Gastrocnemius medialis (tissue), 4 donors: ENCODE results near the gene C13orf46.

Experiments
- POLR2A ChIP-seq, 2 donors: fragments of 450-650 bp; IDR thresholded peaks; one replicate each; pipeline ENCODE4 v1.6.1; 2017; ENCODE audit warnings: antibody characterized with exemption in 2 of 2, mild to moderate bottlenecking in 2 of 2, moderate library complexity in 2 of 2
- TF ChIP-seq, protein P1 (sequence below), 5 experiments: fragments of 450-650 bp in 3 of 5; fragments of 200-600 bp in 2 of 5; sonication (generic) in 2 of 5; IDR thresholded peaks in 4 of 5; conservative IDR thresholded peaks in 1 of 5; 1 replicate in 4 of 5; 2 replicates in 1 of 5; pipeline ENCODE4 v1.5.1; 2016 to 2019; ENCODE audit warnings: antibody characterized with exemption in 5 of 5, mild to moderate bottlenecking in 3 of 5, moderate library complexity in 3 of 5

DNA sequence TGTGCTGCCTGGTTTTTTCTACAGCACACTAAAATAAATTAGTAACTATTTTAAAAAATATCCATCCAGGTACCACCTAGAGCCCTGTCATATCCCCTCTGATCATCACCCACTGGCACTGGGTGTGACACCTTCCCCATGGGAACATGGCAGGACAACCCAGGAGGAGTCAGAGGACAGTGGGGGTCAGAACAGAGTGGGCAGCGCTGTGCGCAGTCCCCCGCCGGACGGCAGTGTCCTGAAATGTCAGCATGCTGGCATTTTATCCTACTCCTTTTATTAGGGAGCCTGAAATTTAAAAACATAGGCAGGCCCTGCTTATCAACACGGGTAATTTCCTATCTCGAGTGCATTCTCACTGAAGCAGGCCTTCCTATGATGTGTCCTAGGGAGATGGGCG, 67.9 kb downstream of the C13orf46 start:
- TF ChIP-seq, protein P1, sequence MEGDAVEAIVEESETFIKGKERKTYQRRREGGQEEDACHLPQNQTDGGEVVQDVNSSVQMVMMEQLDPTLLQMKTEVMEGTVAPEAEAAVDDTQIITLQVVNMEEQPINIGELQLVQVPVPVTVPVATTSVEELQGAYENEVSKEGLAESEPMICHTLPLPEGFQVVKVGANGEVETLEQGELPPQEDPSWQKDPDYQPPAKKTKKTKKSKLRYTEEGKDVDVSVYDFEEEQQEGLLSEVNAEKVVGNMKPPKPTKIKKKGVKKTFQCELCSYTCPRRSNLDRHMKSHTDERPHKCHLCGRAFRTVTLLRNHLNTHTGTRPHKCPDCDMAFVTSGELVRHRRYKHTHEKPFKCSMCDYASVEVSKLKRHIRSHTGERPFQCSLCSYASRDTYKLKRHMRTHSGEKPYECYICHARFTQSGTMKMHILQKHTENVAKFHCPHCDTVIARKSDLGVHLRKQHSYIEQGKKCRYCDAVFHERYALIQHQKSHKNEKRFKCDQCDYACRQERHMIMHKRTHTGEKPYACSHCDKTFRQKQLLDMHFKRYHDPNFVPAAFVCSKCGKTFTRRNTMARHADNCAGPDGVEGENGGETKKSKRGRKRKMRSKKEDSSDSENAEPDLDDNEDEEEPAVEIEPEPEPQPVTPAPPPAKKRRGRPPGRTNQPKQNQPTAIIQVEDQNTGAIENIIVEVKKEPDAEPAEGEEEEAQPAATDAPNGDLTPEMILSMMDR (IDR thresholded peaks at IDR 0.05 in 4 of 5, conservative IDR thresholded peaks at IDR 0.05 in 1 of 5) = no peak
- TF ChIP-seq POLR2A (IDR thresholded peaks at IDR 0.05) = no peak
